ENCODE measurements around the gene HMX3.

HMX3 gene

DNA sequence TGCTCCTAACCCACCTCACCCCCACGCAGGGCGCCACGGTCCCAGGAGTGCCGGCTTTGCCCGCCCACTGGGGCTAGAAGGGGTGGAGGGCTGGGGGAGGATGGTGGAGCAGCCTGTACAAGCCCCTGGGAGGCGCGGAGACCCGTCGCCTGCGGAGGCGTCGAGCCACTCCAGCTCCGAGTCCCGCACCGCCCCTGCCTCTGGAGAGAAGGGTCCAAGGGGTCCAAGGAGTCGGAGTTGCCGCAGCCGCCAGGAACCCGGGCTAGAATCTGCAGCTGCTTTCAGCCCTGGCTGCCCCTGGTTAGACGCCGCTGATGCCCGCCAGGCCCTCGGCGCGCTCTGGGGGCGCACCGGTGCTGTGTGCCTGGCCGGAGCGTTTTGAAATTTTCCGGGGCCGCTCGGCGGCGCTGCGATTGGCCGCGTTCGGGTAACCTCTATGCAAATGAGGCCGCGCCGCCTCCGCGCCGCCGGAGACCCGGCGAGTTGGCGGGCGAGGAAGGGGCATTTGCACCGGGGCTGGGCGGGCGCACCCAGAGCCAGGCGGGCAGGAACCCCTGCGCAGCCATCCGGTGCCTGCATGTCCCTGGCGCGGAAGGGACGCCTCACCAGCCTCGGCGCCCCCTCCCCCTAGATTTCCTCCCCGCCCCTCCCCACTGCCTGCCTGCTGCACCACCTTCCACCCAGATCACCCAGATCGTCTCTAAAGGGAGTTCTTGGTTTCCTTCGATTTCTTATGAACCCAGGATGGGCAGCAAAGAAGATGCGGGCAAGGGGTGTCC, 12.1 kb downstream of the HMX3 start, which contains the start of gene HMX2:
HMX2 (plus strand) TSS at position 502 of the 779 bp plus-strand sequence; CDS start at position 745, 243 bp downstream.
- DNase-seq (ENCODE audit: low read depth in 1 of 2, low spot score in 1 of 2) = no peak

DNA sequence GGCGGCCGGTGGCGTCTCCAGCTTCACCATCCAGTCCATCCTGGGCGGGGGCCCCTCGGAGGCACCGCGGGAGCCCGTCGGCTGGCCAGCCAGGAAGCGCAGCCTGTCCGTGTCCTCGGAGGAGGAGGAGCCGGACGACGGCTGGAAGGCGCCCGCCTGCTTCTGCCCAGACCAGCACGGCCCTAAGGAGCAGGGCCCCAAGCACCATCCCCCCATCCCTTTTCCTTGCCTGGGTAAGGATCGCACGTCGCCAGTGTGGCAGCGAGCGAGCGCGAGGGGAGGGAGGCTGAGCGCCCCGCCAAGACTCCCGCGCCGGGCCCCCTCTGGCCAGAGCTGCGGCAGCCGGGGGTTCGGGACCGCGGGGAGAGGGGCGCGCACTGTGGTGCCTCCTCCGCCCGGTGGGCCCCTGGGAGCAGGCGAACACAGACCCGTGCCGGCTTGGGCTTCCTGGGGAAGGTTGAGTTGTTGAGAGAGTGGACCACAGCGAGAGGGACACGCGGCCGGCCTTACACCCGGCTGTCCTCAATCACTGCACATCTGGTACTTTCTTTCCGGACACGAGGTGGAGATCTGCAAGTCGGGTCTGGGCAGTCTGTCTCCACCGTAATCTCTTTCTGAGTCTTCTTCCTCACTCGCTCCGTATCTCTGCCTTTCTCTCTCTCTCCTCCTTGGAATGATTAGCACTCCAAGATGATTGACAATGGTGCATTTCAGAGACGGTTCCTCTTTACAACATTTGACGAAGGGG, 12.8 kb downstream of the HMX3 start:
- DNase-seq (ENCODE audit: low read depth in 1 of 2, low spot score in 1 of 2) = no peak

- no peak for DNase-seq (ENCODE audit: low read depth in 1 of 2, low spot score in 1 of 2)
Observed at GRCh38 chr10:123149162-123149567, 13.4 kb downstream of the HMX3 start.

DNA sequence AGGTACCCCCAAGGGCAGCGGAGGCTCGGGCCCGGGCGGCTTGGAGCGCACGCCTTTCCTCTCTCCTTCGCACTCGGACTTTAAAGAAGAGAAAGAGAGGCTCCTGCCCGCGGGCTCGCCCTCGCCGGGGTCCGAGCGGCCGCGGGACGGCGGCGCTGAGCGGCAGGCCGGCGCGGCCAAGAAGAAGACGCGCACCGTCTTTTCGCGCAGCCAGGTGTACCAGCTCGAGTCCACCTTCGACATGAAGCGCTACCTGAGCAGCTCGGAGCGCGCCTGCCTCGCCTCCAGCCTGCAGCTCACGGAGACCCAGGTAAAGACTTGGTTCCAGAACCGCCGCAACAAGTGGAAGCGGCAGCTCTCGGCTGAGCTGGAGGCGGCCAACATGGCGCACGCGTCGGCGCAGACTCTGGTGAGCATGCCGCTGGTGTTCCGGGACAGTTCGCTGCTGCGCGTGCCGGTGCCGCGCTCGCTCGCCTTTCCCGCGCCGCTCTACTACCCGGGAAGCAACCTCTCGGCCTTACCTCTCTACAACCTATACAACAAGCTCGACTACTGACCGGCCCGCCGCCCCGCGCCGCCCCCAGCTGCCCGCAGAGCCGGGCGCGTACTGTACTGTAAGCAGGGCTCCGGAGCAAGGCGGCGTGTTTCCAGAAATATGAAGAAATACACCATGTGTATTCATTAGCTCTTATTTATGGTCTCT, 13.9 kb downstream of the HMX3 start:
- no peak for DNase-seq (ENCODE audit: low read depth in 1 of 2, low spot score in 1 of 2)

DNA sequence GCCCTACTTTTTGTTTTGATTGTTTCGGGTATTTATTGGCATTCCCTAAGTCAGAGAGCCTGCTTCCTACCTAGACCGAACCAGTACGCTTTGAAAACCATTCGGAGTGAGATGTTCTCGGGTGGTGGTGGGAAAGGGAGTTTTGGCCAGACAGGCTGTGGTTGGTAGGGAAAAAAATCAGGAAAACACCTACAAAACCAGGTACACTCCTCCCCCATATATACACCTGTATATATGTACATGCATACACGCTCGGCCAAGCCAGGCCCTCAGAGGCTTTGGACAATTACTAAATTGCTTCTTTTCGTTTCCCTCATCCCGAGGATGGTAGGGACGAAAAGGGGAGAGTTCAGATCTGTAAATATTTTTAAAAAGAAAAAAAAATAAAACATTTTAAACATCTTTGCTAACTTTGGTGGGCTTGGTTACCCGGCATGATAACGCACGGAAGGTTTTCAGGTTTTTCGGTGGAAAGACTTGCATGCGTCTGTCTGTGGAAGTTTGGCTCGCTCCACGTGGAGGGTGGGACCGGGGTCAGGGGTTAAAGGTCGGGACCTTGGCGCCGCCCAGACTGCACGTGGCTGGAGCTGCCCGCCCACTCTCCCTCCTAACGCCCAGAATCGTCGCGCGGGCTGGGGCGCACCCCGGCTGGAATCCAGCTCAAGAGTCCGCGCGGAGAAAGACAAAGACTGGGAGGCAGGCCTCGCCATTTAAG, 14.7 kb downstream of the HMX3 start:
- DNase-seq (ENCODE audit: low read depth in 1 of 2, low spot score in 1 of 2) = no peak

- DNase-seq (ENCODE audit: low read depth in 1 of 2, low spot score in 1 of 2) = no peak
Observed at GRCh38 chr10:123150986-123151736, 15.4 kb downstream of the HMX3 start.

- no peak for DNase-seq (ENCODE audit: low read depth in 1 of 2, low spot score in 1 of 2)
Observed at GRCh38 chr10:123151737-123152135, 16.0 kb downstream of the HMX3 start.

GRCh38 chr10:123153486-123154091, 17.8 kb downstream of the HMX3 start:
- no peak for DNase-seq (ENCODE audit: low read depth in 1 of 2, low spot score in 1 of 2)

DNA sequence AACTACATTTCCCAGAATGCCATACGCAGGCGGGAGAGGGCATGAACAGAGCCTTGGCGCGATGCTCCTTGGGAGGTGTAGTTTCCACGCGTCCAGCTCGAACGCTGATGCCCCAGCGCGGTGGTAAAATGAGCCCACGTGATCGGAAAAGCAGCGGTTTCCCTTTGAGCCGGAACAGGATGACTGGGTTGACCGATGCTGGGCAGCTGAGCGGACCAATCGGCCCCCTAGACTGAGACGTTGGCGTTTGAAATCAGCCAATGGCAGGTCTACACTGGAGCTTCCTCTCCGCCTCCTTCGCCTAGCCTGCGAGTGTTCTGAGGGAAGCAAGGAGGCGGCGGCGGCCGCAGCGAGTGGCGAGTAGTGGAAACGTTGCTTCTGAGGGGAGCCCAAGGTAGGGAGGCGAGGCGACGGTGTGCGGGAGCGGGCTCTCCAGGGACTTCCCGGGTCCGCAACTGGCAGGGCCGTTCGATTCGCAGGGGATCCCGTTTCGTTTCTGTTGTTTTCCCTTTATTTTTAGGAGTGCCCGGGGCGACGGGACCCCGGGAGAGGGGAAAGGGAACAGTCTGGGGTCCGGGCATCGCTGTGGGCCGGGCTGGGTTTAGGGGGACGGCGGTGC, 18.4 kb downstream of the HMX3 start, which contains the start of gene BUB3:
BUB3 (plus strand) TSS at position 311 of the 619 bp plus-strand sequence. CDS start 516 bp downstream, outside the sequence.
- DNase-seq (ENCODE audit: low read depth in 1 of 2, low spot score in 1 of 2) = peak; percentile 82 to 90

GRCh38 chr10:123154711-123155505, 19.1 kb downstream of the HMX3 start:
- no peak for DNase-seq (ENCODE audit: low read depth in 1 of 2, low spot score in 1 of 2)

DNA sequence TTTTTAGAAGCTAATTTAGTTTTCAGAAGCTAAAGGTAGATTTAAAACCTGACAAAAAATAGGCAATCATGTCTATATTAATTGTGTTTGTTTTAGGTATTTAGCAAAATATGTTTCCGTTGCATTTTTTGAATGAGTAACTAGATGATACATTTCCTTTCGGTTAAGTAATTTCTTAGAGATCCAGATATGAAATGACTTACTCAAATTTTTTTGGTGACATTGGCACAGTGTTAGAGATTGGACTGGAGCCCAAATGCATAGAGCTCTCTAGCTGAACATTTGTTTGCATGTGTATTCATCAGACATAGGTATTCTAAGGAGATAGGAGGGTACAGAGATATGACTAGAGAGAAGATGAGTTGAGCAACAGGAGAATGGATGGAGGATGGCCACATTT, 20.3 kb downstream of the HMX3 start:
- no peak for DNase-seq (ENCODE audit: low read depth in 1 of 2, low spot score in 1 of 2)

GRCh38 chr10:123157210-123157609, 21.4 kb downstream of the HMX3 start:
- no peak for DNase-seq (ENCODE audit: low read depth in 1 of 2, low spot score in 1 of 2)

DNA sequence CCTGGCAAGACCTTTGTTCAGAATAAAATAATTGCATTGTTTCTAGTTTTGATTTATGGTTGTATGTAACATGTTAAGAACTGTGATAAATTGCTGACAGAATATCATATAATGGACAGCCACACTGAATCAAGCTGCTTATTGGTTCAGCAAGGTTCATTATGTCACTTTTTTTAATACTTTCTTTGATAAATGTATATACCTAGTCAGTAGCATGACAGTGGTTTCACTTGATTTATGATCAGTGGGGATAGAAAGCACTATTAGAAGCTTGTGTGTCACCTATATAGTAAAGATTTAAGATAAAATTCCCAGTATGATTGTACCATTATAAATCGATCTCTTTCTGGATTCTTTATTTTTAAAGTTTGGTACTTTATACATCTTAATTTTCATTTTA, 22.9 kb downstream of the HMX3 start:
- no peak for DNase-seq (ENCODE audit: low read depth in 1 of 2, low spot score in 1 of 2)

DNA sequence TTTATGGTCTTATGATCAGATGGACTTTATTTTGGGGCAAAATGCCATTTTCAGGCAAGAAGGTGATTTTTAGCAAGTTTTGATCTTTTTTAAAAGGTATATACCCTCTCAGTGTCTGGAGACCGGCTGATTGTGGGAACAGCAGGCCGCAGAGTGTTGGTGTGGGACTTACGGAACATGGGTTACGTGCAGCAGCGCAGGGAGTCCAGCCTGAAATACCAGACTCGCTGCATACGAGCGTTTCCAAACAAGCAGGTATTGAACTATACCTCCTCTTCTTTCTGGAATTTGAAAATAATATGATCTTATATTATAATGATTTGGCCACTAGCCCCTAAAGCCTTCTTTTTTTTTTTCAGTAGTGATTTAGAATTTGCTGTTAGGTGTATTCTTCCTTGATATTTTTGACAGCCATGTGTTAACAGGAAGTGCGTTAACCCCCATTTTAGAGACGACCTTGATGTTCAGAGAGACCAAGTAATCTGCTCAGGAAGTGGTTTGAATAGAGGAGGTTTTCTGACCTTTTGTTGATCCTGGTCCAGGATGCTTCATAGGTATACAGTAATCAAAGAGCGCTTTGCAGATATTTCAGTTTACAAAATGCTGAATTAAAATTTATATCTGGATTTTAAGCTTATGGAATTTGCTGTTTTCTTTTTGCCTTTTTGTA, 24.7 kb downstream of the HMX3 start:
- no peak for DNase-seq (ENCODE audit: low read depth in 1 of 2, low spot score in 1 of 2)

GRCh38 chr10:123164319-123164718, 28.5 kb downstream of the HMX3 start:
- DNase-seq (ENCODE audit: low read depth in 1 of 2, low spot score in 1 of 2) = no peak

- no peak for DNase-seq (ENCODE audit: low read depth in 1 of 2, low spot score in 1 of 2)
Observed at GRCh38 chr10:123165445-123166072, 29.8 kb downstream of the HMX3 start.

DNA sequence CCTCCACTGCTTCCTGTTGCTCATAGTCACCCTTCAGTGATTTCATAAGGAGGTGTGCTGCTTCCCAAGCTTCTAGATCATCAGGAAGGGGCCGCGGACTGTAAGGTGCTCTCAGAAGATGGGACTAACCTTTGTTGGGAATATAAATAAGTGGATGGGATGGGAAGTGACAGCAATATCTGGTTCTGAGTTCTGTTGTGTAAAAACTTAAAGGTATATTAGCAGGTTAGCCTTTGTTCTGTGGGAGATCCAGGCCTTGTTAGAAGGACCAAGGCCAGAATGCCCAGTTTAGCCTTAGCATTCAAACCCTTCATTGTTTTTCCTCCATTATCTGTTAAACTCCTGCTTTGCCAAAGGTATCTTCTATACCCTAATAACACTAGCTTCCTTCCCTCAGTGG, 30.8 kb downstream of the HMX3 start:
- no peak for DNase-seq (ENCODE audit: low read depth in 1 of 2, low spot score in 1 of 2)

DNA sequence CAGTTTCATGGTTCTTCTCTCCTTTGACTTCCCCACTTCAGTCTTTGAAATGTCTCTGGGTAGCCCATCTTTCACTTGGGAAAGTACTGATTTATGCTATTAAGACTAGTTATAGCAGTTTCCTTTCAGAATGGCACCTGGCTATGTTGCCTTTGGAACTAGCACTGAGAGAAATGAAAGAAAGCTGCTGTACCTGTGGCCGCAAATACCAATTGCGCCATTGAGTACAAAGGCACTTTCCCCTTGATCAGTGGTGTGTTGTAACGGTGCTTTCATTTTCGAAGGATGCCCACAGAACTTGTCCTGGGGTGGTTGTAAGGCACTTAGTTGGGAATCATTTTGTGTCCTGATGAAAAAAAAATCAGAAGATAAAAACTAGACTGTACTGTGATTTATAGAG, 35.2 kb downstream of the HMX3 start:
- no peak for DNase-seq (ENCODE audit: low read depth in 1 of 2, low spot score in 1 of 2)

Measured in activated T-helper 1 cell treated with anti-CD3 and anti-CD28 coated beads, Interleukin-2, amount 50 U/mL, for 16 hours (primary cell).